Medulla oblongata (tissue), 1 donor: ENCODE results near the gene ANKMY1.
A peak's percentile ranks its signal among the peaks of the same experiment; 100 is the strongest.

Experiments used
- DNase-seq: peaks from one replicate; pipeline ENCODE4 v3.0.0-alpha.2; 2015; ENCODE audit errors: extremely low spot score

Gene ANKMY1

GRCh38 chr2:240594511-240595380 lies 37.0 kb upstream of the ANKMY1 start:
- no peak for DNase-seq

- DNase-seq: no peak
Observed at GRCh38 chr2:240593703-240594451, 36.1 kb upstream of the ANKMY1 start.

GRCh38 chr2:240593026-240593702 lies 35.4 kb upstream of the ANKMY1 start:
- DNase-seq: no peak

- DNase-seq: no peak
Observed at GRCh38 chr2:240591784-240592183, 34.0 kb upstream of the ANKMY1 start.

- no peak for DNase-seq
Observed at GRCh38 chr2:240591226-240591625, 33.4 kb upstream of the ANKMY1 start.

GRCh38 chr2:240590681-240591111 lies 32.9 kb upstream of the ANKMY1 start:
- no peak for DNase-seq

GRCh38 chr2:240589850-240590525 lies 32.2 kb upstream of the ANKMY1 start:
- DNase-seq: no peak

GRCh38 chr2:240589375-240589774 lies 31.6 kb upstream of the ANKMY1 start:
- no peak for DNase-seq

GRCh38 chr2:240588669-240589068 lies 30.9 kb upstream of the ANKMY1 start:
- DNase-seq: no peak

- no peak for DNase-seq
Observed at GRCh38 chr2:240588006-240588655, 30.3 kb upstream of the ANKMY1 start.

- DNase-seq: no peak
Observed at GRCh38 chr2:240586919-240587800, 29.4 kb upstream of the ANKMY1 start.

- peak; percentile 97 for DNase-seq
Observed at GRCh38 chr2:240586198-240586918, 28.6 kb upstream of the ANKMY1 start, which contains the start of gene CAPN10. Gene CAPN10, plus strand, starts transcription at chr2:240586734. Its CDS starts 178 bp downstream, at chr2:240586912.

- no peak for DNase-seq
Observed at GRCh38 chr2:240585681-240586197, 28.0 kb upstream of the ANKMY1 start.

GRCh38 chr2:240585101-240585500 lies 27.3 kb upstream of the ANKMY1 start:
- DNase-seq: no peak

GRCh38 chr2:240584486-240585031 lies 26.8 kb upstream of the ANKMY1 start:
- no peak for DNase-seq

GRCh38 chr2:240583774-240584173 lies 26.0 kb upstream of the ANKMY1 start:
- no peak for DNase-seq

- DNase-seq: no peak
Observed at GRCh38 chr2:240582781-240583180, 25.0 kb upstream of the ANKMY1 start.

- no peak for DNase-seq
Observed at GRCh38 chr2:240581811-240582210, 24.0 kb upstream of the ANKMY1 start.
